HG03378 (cell line): ENCODE measurements around the gene ATG9B.

Source experiments
- ATAC-seq: cut with Tn5 transposase; IDR thresholded peaks from one replicate; pipeline ENCODE4 v1.9.1; 2021; ENCODE audit warnings: mild to moderate bottlenecking, moderate library complexity; ENCODE audit not compliant: unreplicated experiment

Gene ATG9B

DNA sequence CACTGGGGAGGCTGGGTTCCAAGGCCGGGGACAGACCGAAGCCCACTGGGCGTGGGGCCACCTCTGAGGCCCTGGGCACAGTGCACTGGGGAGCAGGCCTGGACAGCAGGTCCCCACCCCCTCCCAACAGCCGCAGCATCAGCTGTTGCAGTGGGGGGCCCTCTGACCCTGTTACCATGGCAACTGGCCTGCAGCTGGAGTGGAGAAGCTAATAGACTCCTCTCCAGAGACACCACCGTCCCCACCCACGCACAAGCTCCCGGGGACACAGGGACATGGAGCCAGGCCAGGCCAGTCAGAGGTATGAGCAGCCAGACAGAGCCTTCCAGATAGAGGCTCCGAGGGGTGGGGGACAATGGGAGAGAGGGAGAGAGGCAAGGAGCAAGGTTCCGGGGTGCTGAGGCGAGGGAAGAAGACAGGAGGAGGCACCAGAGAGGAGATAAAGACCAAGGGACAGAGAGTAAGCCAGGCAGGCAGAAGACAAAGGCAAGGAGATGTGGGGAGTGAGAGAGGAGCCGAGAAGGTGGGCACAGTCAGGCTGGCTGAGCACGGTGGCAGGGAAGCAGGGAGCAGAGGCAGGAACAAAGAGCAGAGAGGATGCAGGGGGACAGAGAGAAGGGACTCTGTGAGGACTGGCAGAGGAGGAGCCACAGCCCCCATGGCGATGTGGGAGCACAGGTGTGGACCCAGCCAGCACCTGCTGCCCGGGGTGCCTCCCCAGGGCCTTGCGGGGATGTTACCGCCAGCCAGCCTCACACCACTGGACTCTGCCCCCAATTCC lies 52.9 kb downstream of the ATG9B start:
- no peak for ATAC-seq

GRCh38 chr7:150970424-150970823 lies 53.9 kb downstream of the ATG9B start:
- no peak for ATAC-seq

- ATAC-seq = no peak
Measured at GRCh38 chr7:150969475-150969874, 54.8 kb downstream of the ATG9B start.

GRCh38 chr7:150968734-150969372 lies 55.4 kb downstream of the ATG9B start:
- no peak for ATAC-seq

- ATAC-seq = no peak
Measured at GRCh38 chr7:150968056-150968733, 56.1 kb downstream of the ATG9B start.

DNA sequence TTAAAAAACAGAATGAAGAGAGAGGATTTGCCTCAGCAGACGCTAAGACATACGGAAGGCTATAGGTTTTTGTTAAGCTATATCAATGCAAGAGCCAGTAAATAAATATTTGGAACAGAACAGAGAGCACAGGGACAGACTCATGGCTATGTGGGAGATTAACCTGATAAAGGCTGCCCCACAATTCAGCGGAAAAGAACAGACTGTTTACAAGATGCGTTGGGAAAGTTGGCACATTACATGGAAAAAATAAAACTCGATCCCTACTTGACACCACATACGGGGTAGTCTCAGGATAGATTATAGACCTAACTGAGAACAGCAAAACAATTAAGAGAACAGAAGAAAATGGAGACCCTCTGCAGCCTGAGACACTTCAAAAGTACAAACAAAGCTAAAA lies 56.9 kb downstream of the ATG9B start:
- no peak for ATAC-seq

DNA sequence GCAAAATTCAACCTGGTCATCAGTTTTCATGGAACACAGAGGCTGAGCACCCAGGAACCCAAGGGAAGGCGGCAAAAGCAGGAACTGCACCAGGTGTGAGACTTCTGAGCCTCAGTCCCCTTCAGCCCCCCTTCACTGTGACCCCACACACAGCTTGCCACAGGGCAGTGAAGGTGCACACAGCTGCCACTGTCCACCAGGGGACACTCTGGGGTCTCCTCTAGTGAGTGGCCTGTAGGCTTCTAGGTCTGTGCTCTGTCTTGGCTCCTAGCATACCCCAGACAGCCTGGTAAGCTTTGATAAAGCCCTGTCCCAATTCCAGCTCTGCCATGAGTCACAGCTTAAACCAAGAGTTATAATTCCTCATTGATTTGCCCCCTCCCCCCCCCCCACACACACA lies 58.3 kb downstream of the ATG9B start:
- ATAC-seq = no peak

GRCh38 chr7:150965273-150965830 lies 58.9 kb downstream of the ATG9B start:
- no peak for ATAC-seq
